ENCODE results near the gene DAZAP2.

GRCh38 chr12:51225234-51225633 is 13.4 kb upstream of the DAZAP2 start:
- TF ChIP-seq, protein P1, sequence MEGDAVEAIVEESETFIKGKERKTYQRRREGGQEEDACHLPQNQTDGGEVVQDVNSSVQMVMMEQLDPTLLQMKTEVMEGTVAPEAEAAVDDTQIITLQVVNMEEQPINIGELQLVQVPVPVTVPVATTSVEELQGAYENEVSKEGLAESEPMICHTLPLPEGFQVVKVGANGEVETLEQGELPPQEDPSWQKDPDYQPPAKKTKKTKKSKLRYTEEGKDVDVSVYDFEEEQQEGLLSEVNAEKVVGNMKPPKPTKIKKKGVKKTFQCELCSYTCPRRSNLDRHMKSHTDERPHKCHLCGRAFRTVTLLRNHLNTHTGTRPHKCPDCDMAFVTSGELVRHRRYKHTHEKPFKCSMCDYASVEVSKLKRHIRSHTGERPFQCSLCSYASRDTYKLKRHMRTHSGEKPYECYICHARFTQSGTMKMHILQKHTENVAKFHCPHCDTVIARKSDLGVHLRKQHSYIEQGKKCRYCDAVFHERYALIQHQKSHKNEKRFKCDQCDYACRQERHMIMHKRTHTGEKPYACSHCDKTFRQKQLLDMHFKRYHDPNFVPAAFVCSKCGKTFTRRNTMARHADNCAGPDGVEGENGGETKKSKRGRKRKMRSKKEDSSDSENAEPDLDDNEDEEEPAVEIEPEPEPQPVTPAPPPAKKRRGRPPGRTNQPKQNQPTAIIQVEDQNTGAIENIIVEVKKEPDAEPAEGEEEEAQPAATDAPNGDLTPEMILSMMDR (conservative IDR thresholded peaks at IDR 0.05; ENCODE audit: low read length) = no peak
- TF ChIP-seq EZH2phosphoT487 (IDR thresholded peaks at IDR 0.05; ENCODE audit: borderline replicate concordance, low read depth, low read length) = no peak

Data from OCI-LY7 (cell line).